Esophagus muscularis mucosa (tissue), 4 donors: ENCODE data around the gene ATP1A1. TPM values are rescaled to one million over a fixed set of nuclear protein-coding genes. Genes with fewer than 3 reads are reported as not detected.
A peak's percentile ranks its signal among the peaks of the same experiment; 100 is the strongest.

Experiments
- DNase-seq: peaks from one replicate; pipeline ENCODE4 v3.0.0-alpha.2; 2017; ENCODE audit errors: extremely low spot score
- H3K27ac ChIP-seq, 4 donors: fragments of 200-600 bp; sonication (generic); replicated peaks in 1 of 4; 1 replicate in 3 of 4; 2 replicates in 1 of 4; pipeline ENCODE4 v1.5.1; 2016 to 2019; ENCODE audit warnings: mild to moderate bottlenecking in 1 of 4
- H3K27me3 ChIP-seq, 4 donors: fragments of 200-600 bp; sonication (generic); one replicate each; pipeline versions ENCODE4 v1.5.1 to v1.6.0; 2016 to 2019
- H3K36me3 ChIP-seq, 4 donors: fragments of 200-600 bp; sonication (generic); one replicate each; pipeline ENCODE4 v1.5.1; 2016 to 2019
- H3K4me1 ChIP-seq, 4 donors: fragments of 200-600 bp; sonication (generic); one replicate each; pipeline ENCODE4 v1.5.1; 2016 to 2019
- H3K4me3 ChIP-seq, 4 donors: fragments of 200-600 bp; sonication (generic); 1 replicate in 2 of 4; 2 replicates in 2 of 4; pipeline ENCODE4 v1.5.1; 2016 to 2019; ENCODE audit warnings: mild to moderate bottlenecking in 4 of 4, moderate library complexity in 1 of 4
- H3K9me3 ChIP-seq, 4 donors: fragments of 200-600 bp; sonication (generic); 1 replicate in 3 of 4; 2 replicates in 1 of 4; pipeline ENCODE4 v1.5.1; 2016 to 2019
- CTCF ChIP-seq, 3 experiments: fragments of 200-600 bp in 2 of 3; fragments of 450-650 bp in 1 of 3; sonication (generic) in 2 of 3; IDR thresholded peaks; one replicate each; pipeline ENCODE4 v1.5.1; 2017 to 2019; ENCODE audit warnings: antibody characterized with exemption in 3 of 3, mild to moderate bottlenecking in 2 of 3, moderate library complexity in 1 of 3
- EP300 ChIP-seq: sonication (generic); formaldehyde crosslinking; IDR thresholded peaks from one replicate; pipeline ENCODE4 v1.6.1; 2017; ENCODE audit warnings: antibody characterized with exemption
- POLR2A ChIP-seq: fragments of 450-650 bp; IDR thresholded peaks from one replicate; pipeline ENCODE4 v1.6.1; 2017; ENCODE audit warnings: antibody characterized with exemption, moderate library complexity, mild to moderate bottlenecking, low read depth
- POLR2AphosphoS5 ChIP-seq, 2 donors: sonication (generic); formaldehyde crosslinking; IDR thresholded peaks; one replicate each; pipeline ENCODE4 v1.6.1; 2017; ENCODE audit warnings: antibody characterized with exemption in 2 of 2
- WGBS: methylation state at CpG from one replicate; pipeline ENCODE4 v1.1.5; 2018; 5-methylcytosine and 5-hydroxymethylcytosine counted together
- intact Hi-C: fragments of 100-400 bp; cut with DNase I; formaldehyde crosslinking; loops from one replicate; pipeline ENCODE4 v1.15.1; 2023
- total RNA-seq, 4 donors: library from RNA; depleted of rRNA; stranded (reverse); fragments of >200 nt; gene quantifications; one replicate each; pipeline versions ENCODE4 v1.1.0 to v1.2.1, GENCODE V29; 2016

ATP1A1 gene
- total RNA-seq, 4 donors from 2014 or later, result 90.1 to 196 (median 157) TPM

- no peaks in the 10 kb centered on the region for H3K36me3 ChIP-seq
- H3K4me1 ChIP-seq, result peaks cover 56 to 74% (median 71%) of the 10 kb centered on the region in 4 donors
- H3K27me3 ChIP-seq, result no peaks in the 10 kb centered on the region
- peak overlapping the region; percentile 93 to 97 (median 94) for H3K27ac ChIP-seq
- H3K9me3 ChIP-seq, result no peaks in the 10 kb centered on the region
- DNase-seq, result no peak
- peak overlapping the region; percentile 74 to 93 (median 83) for H3K4me3 ChIP-seq
- intact Hi-C loops, result loop anchor here (10.0 kb wide), 2 partner anchors 211 to 1301 kb away; no protein-coding TSS in a partner anchor
- WGBS, result 68% methylated on average over 8 of the region's 8 CpGs
- TF ChIP-seq POLR2AphosphoS5 (IDR thresholded peaks at IDR 0.05) (no peak), EP300 (no peak), CTCF (IDR thresholded peaks at IDR 0.05) (no peak), POLR2A (no peak)
These were observed 2.3 kb downstream of the ATP1A1 start for GRCh38 chr1:116375148-116375886.

- 30% methylated on average over 9 of the region's 9 CpGs for WGBS
- Histone ChIP-seq H3K27ac (peak overlapping the region; percentile 93 to 97 (median 94)), H3K9me3 (no peaks in the 10 kb centered on the region), H3K36me3 (no peaks in the 10 kb centered on the region), H3K27me3 (no peaks in the 10 kb centered on the region), H3K4me3 (peak overlapping the region; percentile 74 to 93 (median 83)), H3K4me1 (peaks cover 64 to 82% (median 79%) of the 10 kb centered on the region in 4 donors)
- peak; percentile 95 for DNase-seq
- intact Hi-C loops, result loop anchor here (10.0 kb wide), 2 partner anchors 211 to 1301 kb away; no protein-coding TSS in a partner anchor
- TF ChIP-seq EP300 (peak; percentile 49), CTCF (IDR thresholded peaks at IDR 0.05) (peak in 1 of 3 experiments; percentile 3), POLR2AphosphoS5 (IDR thresholded peaks at IDR 0.05) (peak; percentile 89 to 95), POLR2A (peak; percentile 74)
These were observed 3.1 kb downstream of the ATP1A1 start for GRCh38 chr1:116375887-116376728.

GRCh38 chr1:116376729-116377086, 3.7 kb downstream of the ATP1A1 start:
- H3K9me3 ChIP-seq, result no peaks in the 10 kb centered on the region
- TF ChIP-seq POLR2A (no peak), EP300 (no peak), POLR2AphosphoS5 (IDR thresholded peaks at IDR 0.05) (no peak), CTCF (IDR thresholded peaks at IDR 0.05) (no peak)
- peak overlapping the region in 3 of 4 donors; percentile 74 to 93 (median 82) for H3K4me3 ChIP-seq
- H3K27me3 ChIP-seq, result no peaks in the 10 kb centered on the region
- peak overlapping the region; percentile 93 to 97 (median 94) for H3K27ac ChIP-seq
- intact Hi-C loops, result loop anchor here (10.0 kb wide), 2 partner anchors 212 to 1302 kb away; no protein-coding TSS in a partner anchor
- H3K4me1 ChIP-seq, result peaks cover 70 to 88% (median 85%) of the 10 kb centered on the region in 4 donors
- WGBS, result 50% methylated on average over 1 of the region's 1 CpG
- H3K36me3 ChIP-seq, result no peaks in the 10 kb centered on the region
- DNase-seq, result no peak

GRCh38 chr1:116377541-116378529, 4.8 kb downstream of the ATP1A1 start:
- intact Hi-C loops, result loop anchor here (10.0 kb wide), 2 partner anchors 213 to 1303 kb away; no protein-coding TSS in a partner anchor
- no peaks in the 10 kb centered on the region for H3K27me3 ChIP-seq
- peak overlapping the region; percentile 93 to 97 (median 94) for H3K27ac ChIP-seq
- peaks cover 74 to 90% (median 87%) of the 10 kb centered on the region in 4 donors for H3K4me1 ChIP-seq
- DNase-seq, result no peak
- 32% methylated on average over 13 of the region's 13 CpGs for WGBS
- TF ChIP-seq POLR2AphosphoS5 (IDR thresholded peaks at IDR 0.05) (peak; percentile 54 to 85), POLR2A (peak; percentile 12), EP300 (no peak)
- no peaks in the 10 kb centered on the region for H3K9me3 ChIP-seq
- H3K36me3 ChIP-seq, result no peaks in the 10 kb centered on the region
- H3K4me3 ChIP-seq, result peak overlapping the region; percentile 27 to 93 (median 78)
